ENCODE measurements around the gene UPK1B.

- no peak for TF ChIP-seq CTCF (IDR thresholded peaks at IDR 0.05; ENCODE audit: extremely low read depth in 1 of 2, insufficient read depth in 1 of 2, low read depth in 1 of 2, low read length in 2 of 2)
- no peak for TF ChIP-seq POLR2A (IDR thresholded peaks at IDR 0.05; ENCODE audit: low read depth, low read length)
- no peak for TF ChIP-seq EZH2 (IDR thresholded peaks at IDR 0.05; ENCODE audit: borderline replicate concordance, low read depth, low read length, severe bottlenecking)
- TF ChIP-seq POLR2AphosphoS5 (IDR thresholded peaks at IDR 0.05; ENCODE audit: insufficient read depth, low read depth, low read length): no peak
- no peak for TF ChIP-seq FOS (IDR thresholded peaks at IDR 0.05; ENCODE audit: borderline replicate concordance, insufficient read depth, low read length)
- TF ChIP-seq MAX (IDR thresholded peaks at IDR 0.05; ENCODE audit: insufficient read depth, insufficient read length): no peak
Measured at GRCh38 chr3:119125742-119126504, 47.5 kb upstream of the UPK1B start.
